GM21360 (cell line): ENCODE data around the gene DEDD2.

ENCODE experiments used
- ATAC-seq: cut with Tn5 transposase; IDR thresholded peaks from one replicate; pipeline ENCODE4 v1.9.1; 2021; ENCODE audit warnings: mild to moderate bottlenecking, moderate library complexity; ENCODE audit not compliant: unreplicated experiment

The DEDD2 gene

GRCh38 chr19:42229301-42229854 lies 11.9 kb upstream of the DEDD2 start:
- ATAC-seq: no peak

- no peak for ATAC-seq
Measured at GRCh38 chr19:42228641-42229040, 11.2 kb upstream of the DEDD2 start.

GRCh38 chr19:42226886-42227285 lies 9.4 kb upstream of the DEDD2 start:
- ATAC-seq: no peak

GRCh38 chr19:42225718-42226292 lies 8.3 kb upstream of the DEDD2 start:
- ATAC-seq: no peak

- no peak for ATAC-seq
Measured at GRCh38 chr19:42224940-42225717, 7.7 kb upstream of the DEDD2 start.

GRCh38 chr19:42220751-42221097 lies 3.2 kb upstream of the DEDD2 start:
- no peak for ATAC-seq

- peak; percentile 60 for ATAC-seq
Measured at GRCh38 chr19:42219812-42220750, 2.6 kb upstream of the DEDD2 start, which contains the start of gene ZNF526. TSS of gene ZNF526 (plus strand) at chr19:42220312. CDS start at chr19:42224404, 4,092 bp downstream.

GRCh38 chr19:42216653-42217519 lies 591 bp downstream of the DEDD2 start:
- ATAC-seq: peak; percentile 17

GRCh38 chr19:42214810-42215485 lies 2.5 kb downstream of the DEDD2 start:
- no peak for ATAC-seq

GRCh38 chr19:42212886-42213285 lies 4.6 kb downstream of the DEDD2 start:
- no peak for ATAC-seq

- no peak for ATAC-seq
Measured at GRCh38 chr19:42208612-42209011, 8.9 kb downstream of the DEDD2 start.

- ATAC-seq: no peak
Measured at GRCh38 chr19:42207767-42208271, 9.7 kb downstream of the DEDD2 start.

- ATAC-seq: no peak
Measured at GRCh38 chr19:42206871-42207755, 10.4 kb downstream of the DEDD2 start.

- ATAC-seq: no peak
Measured at GRCh38 chr19:42204664-42205063, 12.8 kb downstream of the DEDD2 start.

- no peak for ATAC-seq
Measured at GRCh38 chr19:42203700-42204099, 13.8 kb downstream of the DEDD2 start.

- ATAC-seq: no peak
Measured at GRCh38 chr19:42202290-42202880, 15.1 kb downstream of the DEDD2 start.

GRCh38 chr19:42201489-42202289 lies 15.8 kb downstream of the DEDD2 start:
- ATAC-seq: no peak
